Measurements from ENCODE around the gene MPP1.

Gene MPP1

DNA sequence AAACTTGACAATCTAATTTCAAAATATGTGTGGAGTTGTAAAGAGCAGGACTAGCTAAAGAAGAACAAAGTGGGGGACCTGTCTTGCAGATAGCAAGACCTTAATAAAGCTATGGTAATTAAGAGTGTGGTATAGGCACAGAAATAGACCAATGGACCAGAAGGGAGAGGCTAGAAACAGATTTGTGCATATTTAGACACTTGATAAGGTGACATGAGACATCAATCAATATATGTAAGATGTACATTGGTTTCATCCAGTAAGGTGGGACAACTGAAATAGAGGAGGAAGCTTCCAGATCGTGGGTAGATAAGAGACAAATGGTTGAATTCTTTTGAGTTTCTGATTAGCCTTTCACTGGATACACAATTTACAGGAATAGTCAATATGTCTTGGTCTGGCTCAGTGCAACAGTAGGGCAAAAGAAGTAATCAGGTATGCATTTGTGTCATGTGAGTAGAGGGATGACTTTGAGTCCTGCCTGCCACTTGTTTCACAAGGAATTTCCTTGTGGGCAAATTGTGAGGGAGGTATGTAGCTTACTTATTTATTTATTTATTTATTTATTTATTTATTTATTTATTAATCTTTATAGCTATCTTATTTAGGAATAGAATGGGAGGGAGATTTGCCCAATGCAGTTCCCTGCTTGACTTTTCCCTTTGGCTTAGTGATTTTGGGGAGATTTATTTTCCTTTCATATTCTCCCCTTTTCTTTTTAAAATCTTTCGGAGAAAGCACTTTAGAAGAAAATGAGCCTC, 7.2 kb upstream of the MPP1 start:
- DNase-seq (ENCODE audit: low read depth) = no peak

DNA sequence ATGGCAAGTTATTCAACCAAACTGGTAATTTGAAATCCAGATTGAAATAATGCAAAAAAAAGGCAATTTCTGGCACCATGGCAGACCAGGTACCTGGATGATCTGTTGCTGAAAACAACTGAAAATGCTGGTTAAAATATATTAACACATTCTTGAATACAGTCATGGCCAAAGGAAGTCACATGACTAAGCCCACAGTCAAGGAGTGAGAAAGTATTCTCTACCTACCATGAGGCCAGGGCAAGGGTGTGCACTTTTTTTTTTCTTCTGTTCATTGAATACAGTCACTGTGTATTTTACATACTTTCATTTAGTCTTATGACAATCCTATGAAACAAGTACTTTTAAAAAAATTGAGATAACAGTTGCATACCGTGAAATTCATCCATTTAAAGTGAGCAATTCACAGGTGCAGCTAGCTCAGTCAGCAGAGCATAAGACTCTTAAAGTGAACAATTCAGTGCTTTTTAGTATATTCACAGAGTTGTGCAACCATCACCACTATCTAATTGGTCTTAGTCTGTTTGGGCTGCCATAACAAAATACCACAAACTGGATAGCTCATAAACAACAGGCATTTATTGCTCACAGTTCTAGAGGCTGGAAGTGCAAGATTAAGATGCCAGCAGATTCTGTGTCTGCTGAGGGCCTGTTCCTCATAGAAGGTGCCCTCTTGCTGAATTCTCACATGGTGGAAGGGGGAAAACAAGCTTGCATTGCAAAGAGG, 4.8 kb upstream of the MPP1 start:
- DNase-seq (ENCODE audit: low read depth) = no peak

DNA sequence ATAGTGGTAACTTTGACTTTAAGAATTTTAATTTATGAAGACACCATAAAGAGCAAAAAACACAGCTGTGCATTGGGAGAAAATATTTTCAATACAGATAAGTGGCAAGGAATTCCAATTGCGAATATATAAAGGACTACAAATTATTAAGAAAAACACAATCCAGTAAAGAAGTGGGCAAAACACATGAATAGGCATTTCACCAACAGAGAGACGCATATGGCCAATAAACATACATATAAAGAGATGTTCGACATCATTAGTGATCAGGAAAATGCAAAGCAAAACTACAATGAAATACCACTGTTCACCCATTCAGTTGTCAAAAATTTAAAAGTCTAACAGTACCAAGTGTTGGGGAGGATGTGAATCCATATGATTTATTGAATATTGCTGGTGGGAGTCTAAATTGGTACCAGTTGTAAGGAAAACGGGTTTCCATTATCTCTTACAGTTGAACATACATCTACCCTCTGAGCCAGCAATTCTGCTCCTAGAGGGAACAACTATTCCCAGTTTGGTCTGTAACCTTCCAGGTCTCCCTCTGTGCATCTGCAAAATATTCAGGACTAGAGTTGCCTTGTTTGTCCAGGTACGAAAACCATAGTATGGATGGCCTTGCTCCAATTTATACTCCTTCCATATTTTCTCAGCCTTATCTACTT, 1.7 kb upstream of the MPP1 start:
- no peak for DNase-seq (ENCODE audit: low read depth)

DNA sequence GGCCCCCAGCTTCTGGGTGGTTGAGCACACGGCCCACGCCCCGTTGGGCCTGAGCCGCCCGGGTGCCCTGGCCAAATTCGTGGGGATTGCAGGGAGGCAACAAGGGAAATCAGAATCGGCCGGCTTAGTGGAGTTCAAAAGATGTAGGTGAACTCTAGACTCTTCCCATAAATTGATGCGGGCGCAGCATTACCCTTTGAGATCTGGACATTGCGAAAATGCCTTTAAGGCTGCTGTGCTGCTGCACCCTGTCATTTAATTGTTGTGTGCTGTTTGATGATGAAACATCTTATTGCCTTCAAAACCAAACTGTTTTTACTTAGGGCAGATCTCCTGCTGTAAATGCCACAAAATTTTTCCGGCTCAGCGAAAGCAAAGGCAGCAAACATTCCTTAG, 409 bp upstream of the MPP1 start:
- DNase-seq (ENCODE audit: low read depth) = no peak

DNA sequence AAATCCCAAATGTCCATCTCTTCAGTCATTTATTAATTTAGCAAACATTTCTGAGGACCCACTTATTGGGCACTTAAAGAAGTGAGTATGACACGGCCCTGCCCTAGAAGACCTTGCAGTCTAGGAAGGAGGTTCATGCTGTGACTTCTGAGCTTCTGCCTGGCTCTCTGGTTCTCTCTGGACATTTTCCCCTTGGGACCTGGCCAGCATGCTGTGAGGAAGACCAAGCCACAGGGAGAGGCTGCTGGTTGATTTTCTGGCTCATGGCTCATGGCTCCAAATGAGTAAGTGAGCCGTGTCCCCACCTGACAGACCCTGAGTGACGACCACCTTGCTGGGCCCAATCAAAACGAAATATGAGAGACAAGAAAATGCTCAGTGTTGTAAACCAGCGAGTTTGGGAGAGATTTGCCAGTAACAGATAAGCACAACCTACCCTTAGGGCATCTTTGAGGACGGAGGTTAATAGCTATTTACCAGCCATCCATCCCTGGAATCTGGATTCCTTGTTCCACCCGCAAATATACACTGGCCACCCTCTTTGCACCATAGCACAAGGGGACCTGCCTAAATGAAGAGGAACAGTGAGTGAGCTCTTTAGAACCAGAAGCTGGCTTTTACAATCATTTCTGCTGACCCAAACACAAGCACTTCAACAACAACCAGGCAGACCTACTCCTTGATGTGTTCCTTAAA, 876 bp downstream of the MPP1 start:
- DNase-seq (ENCODE audit: low read depth) = no peak

DNA sequence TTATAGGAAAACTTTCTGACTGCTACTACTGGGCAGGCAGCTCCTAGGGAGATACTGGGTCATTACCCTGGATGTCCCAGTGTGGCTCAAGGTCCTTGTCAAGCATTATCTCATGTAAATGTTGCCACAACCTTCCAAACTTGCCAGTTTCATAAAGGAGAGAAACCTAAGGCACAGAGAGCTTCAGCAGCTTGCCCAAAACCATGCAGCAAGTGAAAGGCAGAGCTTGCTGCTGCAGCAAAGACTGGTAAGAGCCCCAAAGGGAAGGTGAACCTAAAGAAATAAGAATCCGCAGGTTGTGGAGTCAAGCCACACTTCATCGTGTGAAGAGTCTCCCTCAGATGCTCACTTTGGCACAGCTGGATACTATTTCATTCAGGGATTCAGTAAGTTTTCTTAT, 2.3 kb downstream of the MPP1 start:
- DNase-seq (ENCODE audit: low read depth) = no peak

DNA sequence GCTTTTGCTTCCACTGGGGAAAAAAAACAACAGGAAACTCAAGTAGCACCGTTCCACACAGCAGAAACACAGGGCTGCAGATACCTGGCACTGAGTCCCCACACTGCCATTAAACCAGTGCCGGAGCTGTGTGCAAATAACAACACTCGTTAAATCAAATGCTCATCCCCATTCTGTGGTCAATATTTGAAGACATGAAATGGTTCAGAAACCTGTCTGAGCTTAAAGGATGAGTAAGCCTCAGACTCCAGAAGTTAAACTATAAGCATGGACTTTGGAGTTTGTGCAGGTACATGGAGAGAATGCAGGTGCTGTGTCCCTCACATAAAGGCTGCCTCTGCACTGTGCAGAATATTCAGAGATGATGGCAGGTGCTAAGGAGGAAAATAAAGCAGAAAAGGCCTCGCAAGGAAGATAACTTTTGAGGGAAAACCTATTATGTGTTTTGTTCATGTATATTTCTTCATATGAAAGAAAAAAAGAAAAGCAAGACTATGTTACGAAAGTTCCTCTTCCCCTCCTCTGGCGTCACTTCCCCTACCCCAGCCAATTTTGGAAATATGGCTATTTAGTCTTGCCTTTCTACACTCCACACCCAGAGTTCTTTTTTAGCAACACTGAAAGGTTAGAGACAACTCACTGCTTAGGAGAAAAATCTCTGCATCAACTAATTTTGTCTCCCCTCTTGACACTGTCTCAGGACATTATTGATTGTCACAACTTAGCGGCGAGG, 4.6 kb downstream of the MPP1 start:
- DNase-seq (ENCODE audit: low read depth) = no peak

DNA sequence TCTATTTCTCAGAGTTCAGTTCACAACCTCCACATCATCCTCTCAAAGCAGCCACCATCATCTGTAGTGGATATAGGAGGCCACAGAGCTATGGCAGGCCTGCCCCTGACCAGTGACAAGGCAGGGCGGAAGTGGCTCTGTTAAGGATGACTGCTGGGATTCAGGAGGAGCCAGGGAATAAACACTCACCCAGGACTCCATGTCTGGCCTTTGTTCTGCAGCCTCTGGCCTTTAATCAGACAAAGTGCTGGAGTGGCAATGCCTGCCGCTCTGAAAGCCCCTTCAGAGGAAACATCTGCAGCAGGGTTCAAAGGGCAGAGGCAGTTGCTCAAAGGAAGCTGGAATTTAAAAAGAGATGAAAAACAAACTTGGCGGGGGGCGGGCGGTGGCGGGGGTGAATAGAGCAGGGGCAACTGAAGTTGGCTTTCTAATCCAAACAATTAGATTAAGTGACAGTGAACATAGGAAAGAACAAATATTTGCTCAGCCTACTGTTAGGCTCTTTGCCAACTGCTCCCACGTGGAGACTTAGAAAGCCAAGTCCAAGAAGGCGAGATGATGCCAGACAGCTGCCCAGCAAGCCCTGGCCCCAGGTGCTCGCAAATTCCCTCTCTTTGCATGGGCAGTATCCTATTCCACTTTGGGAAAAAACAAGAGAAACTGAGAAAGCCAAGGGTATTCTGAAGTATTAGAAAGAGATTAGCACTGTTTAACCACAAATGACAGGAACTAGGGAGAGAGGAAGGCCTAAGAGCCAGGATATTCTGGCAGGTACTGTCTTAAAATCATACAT, 5.5 kb downstream of the MPP1 start:
- DNase-seq (ENCODE audit: low read depth) = no peak

DNA sequence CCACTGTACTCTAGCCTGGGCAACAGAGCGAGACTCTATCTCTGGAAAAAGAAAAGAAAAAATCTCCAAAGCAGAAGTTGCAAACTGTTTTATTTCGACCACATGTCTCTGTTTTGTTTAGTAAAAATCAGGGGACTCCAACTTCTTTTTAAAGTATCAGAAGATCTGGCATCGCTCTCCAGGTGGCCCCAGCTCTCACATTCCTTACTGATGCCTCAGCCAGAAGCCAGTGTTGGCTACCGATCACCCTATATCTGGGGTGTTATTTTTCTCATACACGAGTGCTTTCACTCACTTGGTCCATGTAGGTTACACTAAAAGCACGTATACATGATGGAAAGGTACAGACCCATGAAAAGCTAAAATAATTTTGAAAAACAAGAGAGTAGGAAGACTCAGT, 8.3 kb downstream of the MPP1 start:
- DNase-seq (ENCODE audit: low read depth) = no peak

DNA sequence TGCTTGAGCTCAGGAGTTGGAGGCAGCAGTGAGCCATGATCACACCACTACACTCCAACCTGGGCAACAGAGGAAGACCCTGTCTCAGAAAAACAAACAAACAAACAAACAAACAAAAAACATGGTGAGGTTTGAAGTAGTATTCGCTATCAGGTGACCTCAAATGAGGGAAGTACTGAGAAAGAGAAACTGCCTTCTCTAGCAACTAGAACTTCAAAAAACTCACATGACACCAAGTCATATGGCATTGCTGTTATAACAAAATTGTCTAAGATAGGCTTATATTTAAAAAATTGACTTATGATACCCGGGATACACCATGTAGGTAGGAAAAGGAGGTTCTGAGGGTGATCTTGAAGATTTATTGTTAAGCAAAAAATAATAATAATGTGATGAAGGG, 10.3 kb downstream of the MPP1 start:
- DNase-seq (ENCODE audit: low read depth) = no peak

DNA sequence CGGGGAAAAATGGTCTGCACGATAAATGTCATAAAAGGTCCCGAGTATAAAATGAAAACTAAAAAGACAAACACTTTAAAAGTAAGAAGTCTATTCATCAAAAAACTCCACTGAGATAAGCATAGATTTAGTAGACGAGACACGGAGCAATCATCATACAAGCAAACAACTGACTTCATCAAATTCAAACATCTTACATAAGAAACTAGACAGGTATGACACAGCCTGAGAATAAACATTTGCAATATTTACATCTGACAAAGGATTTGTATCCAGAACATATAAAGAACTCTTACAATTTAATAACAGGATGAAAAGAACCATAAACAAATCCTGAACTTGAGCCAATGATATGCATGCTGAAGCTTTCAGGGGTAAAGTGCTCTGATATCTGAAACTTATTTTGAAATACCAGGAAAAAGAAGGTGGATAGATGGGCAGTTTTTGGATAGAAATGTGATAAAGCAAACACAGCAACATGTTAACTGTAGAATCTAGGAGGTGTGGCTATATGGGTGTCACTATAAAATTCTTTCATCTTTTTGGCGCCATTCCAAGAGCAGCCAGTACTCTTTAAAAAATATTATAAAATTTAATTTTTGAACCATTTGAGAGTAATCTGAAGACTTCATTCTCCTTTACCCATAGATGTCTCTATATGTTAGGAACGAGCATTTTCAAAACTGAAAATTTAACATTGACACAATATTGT, 12.0 kb downstream of the MPP1 start:
- DNase-seq (ENCODE audit: low read depth) = no peak

DNA sequence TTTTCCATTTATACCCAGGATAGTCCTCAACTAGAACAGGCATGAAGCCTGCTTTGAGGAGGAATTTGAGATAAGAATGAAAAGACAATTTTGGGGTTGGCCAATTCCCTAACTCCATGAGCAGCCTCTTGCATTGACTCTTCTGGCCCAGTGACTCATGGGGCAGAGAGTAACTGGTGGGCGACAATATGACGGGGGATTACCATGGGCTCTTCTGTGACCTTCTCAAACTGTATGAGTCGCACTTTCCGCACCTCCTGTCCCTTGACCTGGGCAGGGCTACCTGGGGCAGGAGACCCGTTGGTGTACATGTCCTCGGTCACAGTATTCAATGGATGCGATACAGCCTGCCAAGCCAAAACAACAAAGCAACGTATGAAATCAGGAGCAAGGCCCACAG, 13.3 kb downstream of the MPP1 start:
- no peak for DNase-seq (ENCODE audit: low read depth)

DNA sequence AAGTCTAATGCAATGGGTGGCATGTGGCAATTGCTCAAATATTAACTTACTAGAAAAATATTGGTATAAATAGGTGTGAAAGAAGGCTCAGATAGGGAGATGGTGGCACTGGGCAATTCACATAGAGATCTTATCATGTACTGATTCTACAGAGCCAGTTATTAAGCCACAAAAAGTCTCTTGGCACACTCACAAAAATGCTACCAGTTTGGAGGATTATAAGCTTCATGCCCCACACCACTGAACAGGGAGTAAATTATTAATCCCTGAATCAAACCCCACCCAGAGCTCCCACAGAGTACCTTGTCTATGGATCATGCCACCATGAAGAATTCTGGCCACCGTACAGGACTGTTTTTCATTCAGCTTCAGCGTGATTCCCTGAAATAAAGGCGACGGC, 13.8 kb downstream of the MPP1 start:
- no peak for DNase-seq (ENCODE audit: low read depth)

DNA sequence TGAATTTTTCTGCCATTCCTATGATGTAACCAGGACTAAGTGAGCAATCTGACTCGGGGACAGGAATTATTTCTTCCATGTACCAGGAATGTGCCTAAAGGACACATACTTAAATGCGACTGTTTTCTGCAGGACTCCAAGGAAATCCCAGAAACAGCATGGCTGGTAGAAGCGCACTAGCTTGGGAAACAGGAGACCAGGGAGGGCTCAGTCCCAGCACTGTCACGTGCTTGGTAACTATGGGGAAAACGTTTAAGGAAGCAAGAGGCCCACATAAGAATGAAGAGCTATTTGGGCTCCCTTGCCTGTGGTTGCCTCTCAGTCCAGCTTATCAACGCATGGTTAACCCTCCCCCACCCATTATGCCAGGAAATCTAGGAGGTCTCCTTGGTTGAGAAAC, 19.6 kb downstream of the MPP1 start:
- no peak for DNase-seq (ENCODE audit: low read depth)

DNA sequence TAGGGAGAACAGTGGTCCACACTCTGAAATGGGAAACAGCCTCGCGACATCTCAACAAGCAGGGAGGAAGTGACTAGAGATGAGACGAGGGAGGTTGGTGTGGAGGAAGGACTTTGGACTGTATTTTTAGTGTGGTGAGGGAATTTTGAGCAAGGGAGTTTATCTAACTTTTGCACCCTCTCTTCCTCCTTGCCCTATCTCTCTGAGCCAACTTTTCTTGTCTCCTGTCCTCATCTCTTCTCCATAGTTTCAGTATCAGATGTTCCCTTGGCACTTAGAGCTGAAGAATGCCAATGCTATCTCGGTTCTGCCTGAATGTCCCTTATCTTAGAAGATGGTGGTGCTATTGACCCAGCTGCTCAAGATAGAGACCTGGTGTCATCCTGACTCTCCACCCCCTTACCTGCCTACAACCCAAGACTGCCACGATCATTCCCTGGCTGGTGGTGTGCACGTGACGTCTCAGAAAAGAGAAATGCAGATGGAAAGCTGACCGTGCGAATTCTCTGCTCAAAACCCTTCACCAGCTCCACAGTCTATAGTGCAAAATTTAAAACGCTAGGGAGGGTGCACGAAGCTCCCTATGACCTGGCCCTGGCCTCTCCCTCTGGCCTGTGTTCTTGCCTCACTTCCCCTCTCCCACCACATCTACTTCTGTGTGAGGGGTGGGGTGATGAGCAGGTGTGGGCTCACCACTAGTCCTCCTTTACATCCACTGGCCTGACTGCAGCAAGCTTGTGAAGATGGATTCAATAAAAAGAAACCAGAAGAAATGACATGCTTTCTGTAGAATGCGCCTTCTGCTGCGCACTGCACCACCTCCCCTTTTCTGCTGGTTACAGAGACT, 20.9 kb downstream of the MPP1 start:
- no peak for DNase-seq (ENCODE audit: low read depth)

DNA sequence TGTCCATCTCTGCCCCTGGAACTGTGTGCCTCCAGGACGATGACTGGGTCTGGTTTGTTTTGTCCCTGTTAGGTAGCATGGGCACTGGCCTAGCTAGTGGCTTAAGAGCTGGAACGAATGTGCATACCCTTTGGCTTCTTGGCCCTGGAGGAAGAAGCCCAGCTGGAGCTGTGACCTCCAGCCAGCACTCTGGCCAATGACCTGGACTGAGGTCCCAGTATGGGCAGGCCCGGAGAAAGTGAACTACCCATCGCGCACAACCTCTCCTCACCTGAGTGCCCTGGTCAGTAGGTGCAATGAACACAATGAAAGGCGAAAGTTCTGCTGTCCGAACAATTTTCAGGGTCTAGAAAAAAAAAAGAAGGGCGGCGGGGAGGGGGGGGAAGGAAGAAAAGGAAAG, 24.3 kb downstream of the MPP1 start:
- no peak for DNase-seq (ENCODE audit: low read depth)

DNA sequence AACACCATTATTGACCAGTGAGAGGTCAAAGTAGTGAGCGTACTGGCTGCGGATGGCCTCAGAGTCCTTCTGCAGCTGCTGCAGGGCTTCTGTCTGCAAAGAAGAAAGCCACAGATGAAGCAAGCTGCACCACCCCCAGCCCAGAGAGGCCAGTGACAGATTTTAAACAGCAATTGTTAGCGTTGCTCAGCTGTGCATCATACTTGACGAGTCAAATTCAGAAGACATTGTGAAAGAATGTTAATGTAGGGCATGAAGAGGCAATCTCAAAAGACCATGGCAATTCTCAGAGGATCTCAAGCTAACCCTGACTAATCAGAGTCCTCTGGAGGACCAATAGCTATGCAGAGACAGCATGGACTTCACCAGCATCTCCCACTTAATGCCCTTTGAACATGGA, 26.0 kb downstream of the MPP1 start:
- no peak for DNase-seq (ENCODE audit: low read depth)

DNA sequence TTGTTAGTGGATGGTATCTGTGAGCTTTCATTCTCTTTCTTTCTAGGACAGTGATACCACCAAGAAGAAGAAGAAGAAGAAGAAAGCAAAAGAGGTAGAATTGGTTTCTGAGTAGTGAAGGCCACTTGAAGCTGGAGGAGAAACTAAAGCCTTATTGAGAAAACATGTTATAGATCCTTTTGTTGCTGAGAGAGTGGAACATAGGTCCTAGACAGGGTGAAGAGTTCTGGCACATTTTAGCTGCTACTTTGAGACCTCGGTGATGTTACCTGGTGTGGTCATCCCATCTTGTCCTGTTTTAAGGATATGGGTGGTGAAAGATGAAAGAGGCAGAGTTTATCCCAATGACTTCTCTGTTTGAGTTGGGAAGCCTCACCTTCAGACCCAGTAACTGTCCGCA, 28.5 kb downstream of the MPP1 start:
- DNase-seq (ENCODE audit: low read depth) = no peak
